Stimulated activated CD8-positive, alpha-beta memory T cell treated with anti-CD3 and anti-CD28 coated beads, Interleukin-4, amount 100 ng/mL, for 4 hours (primary cell): Measurements from ENCODE around the gene YKT6.

ENCODE experiments used
- DNase-seq, 2 donors: peaks; one replicate each; pipeline ENCODE4 v3.0.0-alpha.2; 2020; ENCODE audit warnings: low read depth in 2 of 2, low spot score in 1 of 2

Gene YKT6

GRCh38 chr7:44217852-44218402 is 17.1 kb downstream of the YKT6 start:
- DNase-seq = no peak

DNA sequence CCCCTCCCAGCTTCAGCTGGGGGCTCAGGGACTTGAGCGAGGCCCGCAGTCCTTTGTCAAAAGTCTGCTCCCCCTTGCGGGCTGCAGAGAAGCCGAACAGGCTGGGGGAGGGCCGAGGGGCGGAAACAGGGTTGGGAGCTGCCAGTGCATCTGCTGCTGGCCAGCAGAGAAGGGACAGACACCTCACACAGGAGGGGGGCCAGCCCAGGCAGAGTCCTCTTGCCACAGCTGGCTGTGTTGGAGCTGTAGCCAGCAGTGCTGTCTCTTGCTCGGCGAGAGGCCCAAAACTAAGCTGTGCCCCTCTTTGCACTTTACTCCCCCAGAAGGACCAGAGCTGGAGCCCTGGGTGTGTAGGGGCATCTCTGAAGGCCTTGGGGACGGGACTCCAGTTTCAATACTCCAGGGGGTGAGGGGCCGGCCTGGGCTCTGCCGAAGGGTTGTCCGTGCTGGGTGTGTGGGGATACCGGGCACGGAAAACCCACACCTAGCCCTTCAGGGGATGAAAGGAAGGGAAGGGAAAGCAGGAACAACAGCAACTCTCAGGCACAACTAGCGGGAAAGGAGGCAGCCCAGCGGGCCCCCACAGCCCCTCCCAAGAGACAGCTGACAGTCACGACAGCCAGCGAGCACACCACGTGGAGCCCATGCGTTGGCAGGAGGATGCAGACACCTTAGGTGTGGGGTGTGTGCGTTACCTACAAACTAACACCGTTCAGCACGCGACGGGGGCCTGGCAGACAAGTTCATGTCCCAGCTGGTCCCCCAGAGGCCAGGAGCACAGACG is 17.8 kb downstream of the YKT6 start:
- DNase-seq = no peak

DNA sequence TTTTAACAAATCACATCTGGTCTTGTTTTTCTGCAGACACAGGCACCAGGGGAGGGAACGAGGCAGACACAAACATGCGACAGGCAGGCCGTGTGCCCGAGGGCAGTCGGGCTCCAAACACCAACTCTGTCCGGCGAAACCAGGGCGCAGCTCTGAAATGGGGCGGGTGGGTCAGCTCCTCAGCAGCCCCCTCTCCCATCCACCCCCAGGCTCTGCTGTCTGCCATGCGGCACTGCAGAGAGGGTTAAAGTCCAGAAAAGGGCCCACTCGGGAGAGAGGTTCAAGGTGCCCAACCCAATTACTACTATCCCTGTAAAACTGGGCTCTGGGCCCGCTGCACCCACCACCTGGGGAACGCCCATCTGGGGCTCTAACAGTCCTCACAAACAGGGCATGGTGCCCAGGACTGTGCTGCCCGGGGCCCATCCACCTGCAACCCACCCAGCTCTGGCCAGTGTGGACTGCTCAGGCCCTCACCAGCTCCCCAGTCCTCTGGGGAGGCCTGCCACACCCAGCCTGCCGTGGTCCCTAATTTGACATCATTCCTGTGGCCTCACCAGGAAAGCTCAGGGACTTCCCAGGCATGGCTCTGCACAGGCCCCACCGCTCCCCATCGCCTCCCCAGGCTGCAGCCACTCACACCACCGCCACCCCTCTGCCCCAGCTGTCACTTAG is 18.7 kb downstream of the YKT6 start:
- no peak for DNase-seq

DNA sequence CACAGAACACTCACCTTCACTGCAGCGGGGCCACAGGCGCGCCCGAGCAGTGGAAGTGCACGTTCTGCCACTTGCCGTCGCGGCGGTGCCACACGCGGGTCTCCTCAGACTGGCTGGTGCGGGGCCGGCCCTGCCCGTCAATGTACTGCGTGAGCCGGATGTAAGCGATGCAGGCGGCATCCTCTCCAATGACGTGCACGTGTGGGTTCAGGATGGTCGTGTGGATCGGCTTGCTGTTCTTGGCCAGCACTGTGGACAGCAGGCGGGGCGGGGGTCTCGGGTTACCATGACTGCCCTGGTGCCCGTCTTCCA is 19.2 kb downstream of the YKT6 start:
- DNase-seq = no peak

DNA sequence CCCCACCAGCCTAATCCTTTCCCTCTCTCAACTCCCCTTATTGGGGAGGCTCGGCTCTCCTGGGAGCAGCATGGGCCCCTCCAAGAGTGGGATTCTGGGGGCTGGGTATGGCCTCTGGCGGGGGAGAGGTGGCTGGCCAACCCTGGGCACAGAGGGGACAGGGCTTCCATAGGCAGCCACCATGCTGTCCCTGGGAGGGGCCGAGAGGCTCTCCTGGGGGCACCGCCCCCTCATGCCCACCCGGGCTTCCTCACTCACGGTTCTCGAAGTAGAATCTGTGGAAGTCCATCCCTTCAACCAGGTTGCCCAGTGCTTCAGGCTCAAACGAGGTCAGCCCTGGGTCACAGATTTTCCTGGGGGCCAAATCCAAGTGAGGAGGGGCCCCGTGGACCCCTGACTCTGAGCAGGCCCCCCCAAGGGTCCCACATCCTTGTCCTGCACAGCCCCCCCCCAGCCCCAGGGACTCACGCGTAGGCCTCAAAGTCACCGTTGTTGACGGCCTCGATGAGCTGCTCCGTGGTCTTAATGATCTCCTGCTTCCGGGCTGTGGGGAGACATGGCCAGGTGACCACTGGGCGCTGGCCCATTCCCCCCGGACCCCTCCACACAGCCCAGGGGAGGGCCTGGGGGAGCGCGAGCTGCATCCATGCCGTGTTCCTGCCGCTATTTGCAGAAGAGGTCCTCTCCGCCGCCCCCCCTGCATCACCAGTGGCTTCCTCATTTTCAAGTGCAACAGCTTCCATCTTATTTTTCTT is 19.8 kb downstream of the YKT6 start:
- DNase-seq = no peak

- no peak for DNase-seq
Measured at GRCh38 chr7:44221231-44221791, 20.5 kb downstream of the YKT6 start.

- DNase-seq = no peak
Measured at GRCh38 chr7:44222074-44222473, 21.3 kb downstream of the YKT6 start.

DNA sequence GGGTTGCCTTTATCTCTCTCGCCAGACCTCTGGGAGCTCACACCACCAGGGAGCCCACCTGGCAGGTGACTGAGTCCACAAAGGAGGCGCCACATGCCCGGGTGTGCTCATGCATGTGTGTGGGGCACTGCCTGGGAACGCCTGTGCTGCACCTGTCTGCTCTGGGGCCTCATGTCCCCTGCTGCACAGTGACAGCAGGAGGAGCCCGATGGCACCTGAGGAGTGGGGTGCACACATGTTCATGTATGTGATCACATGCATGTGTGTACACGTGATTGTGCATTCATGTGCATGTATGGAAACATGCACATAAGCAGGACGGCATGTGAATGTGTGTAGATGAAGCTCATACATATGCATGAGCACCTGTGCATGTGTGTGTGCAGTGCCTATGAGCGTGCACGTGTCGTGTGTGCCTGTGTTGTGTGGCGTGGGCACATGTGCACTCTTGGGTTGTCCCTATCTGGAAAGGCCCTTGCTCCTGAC is 22.0 kb downstream of the YKT6 start:
- DNase-seq = no peak

DNA sequence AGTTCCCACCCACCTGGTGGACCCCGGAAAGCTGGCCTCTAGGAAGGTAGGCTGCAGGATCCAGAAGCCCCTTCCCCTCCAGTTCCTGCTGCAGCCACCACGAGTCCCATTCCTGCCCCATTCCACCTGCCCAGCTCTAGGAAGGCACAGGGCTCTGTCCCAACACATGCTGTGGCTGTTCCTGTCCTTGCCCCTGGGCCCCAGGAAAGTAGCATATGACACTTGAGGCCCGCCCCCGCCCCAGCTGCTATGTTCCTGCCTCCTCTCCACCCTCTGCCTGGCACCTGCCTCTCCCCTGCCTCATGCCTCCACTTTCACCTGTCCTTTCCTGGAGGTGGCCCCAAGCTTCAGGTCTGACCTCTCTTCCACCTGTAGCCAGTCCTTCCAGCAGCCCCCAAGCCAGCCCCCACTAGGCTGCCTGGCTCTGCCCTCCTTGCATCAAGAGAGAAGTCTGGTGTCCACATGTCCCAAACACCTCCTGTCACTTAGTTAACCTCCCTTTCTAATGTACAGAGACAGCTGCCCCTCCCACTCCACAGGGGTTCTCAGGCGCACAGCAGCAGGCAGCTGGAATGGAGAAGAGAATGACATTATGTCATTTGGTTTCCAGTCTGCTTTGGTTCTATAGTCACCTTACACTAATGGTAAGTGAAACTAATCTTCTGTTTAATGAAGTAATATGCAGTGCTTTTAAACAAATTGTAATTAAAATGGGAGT is 22.7 kb downstream of the YKT6 start:
- DNase-seq = no peak

GRCh38 chr7:44224080-44224973 is 23.5 kb downstream of the YKT6 start:
- DNase-seq = no peak

DNA sequence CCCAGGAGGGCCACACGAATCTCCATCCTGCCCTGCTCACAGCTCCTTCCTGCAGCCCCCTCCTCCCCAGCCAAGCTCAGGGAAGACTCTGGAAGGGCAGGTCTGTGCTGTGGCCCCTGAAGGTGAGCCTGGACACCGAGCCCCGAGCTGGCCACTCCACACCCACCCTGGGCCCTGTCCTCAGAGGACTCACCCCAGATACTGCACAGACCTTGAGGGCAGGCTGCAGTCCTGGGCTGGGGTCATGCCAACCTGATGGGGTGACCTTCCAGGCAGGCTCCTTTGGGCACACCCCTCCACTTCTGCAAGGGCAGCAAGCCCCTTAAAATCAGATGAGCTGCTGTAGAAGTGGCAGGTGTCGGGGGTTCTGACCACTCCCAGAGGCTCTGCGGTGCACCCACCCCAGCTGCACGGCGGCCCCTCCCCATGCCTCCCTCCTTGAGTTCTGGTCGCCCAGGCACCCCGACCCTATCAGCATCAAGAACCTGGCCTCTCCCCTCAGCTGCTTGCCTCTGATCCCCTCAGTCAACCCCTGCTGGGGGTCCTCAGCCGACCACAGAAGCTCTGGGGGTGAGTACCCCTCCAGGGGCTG is 24.3 kb downstream of the YKT6 start:
- no peak for DNase-seq

GRCh38 chr7:44225566-44226395 is 25.0 kb downstream of the YKT6 start:
- no peak for DNase-seq

DNA sequence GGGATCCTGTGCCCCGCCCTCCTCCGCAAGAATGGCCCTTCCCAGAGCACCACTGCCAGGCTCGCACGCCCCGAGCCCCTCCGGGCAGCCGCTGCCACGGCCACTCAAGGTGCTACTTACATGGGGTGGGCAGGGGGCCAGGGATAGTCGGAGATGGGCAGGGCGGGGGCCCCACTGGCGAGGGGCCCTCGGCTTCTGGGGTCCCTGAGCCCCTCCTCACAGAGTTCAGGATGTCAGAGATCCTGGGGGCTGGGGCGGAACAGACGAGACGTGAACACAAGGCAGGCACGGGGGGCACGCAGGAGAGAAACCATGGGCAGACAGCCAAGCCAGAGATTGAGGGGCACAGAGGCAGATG is 25.6 kb downstream of the YKT6 start:
- DNase-seq = no peak

DNA sequence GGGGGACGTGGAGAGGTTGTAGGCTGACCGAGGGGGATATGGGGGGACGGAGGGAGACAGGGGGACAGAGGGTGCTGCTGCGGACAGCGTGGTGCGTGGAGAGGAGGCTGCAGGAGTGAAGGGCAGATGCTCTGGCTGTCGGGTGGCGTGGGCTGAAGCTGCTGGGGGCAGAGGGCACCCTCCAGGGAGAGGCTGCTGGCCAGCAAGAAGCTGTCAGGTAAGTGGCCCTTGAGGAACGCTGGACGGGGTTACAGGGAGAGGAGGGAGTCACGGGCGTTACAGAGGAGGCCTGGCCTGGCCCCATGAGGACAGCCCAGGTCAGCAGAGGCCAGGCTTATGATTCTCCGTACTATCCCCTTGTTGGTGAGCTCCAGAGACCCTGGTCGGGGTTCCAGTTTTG is 27.1 kb downstream of the YKT6 start:
- DNase-seq = no peak

DNA sequence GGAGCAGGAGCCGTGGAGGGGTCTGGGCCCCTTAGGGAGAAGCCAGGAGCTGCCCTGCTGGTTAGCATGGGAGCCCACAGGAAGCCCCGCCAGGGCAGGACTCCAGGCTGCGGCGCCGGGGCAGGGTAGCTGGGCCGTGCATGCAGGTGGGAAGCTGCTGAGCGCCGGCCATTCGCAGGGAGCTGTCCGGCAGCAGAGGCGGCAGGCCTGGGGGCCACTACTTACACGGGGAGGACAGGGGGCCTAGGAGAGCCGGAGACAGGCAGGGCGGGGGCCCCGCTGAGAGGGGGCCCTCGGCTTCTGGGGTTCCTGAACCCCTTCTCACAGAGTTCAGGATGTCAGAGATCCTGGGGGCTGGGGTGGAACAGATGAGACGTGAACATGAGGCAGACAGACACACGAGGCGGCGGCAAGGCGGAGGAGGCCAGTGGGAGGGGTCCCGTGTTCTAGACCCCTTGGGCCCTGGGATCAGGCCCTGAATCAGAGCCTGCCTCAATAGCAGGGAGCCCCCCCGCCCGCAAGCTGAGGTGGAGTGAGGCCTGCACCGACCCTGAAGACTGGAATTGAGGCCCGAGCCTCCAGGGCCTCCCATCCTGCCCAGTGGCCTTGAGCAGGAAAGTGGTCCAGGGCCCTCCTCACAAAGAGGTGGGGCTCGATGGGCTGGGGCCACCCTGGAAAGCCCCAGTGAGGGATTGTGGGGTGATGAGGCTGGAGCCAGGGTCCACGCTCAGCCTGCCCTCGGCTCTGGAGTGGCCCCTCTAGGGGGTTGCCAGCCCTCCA is 28.0 kb downstream of the YKT6 start:
- no peak for DNase-seq

- no peak for DNase-seq
Measured at GRCh38 chr7:44229546-44230105, 28.8 kb downstream of the YKT6 start.

- DNase-seq = no peak
Measured at GRCh38 chr7:44230286-44230685, 29.5 kb downstream of the YKT6 start.

GRCh38 chr7:44231088-44231487 is 30.3 kb downstream of the YKT6 start:
- DNase-seq = no peak
